HepG2 (cell line): ENCODE measurements around the gene ADORA3. TPM values are rescaled to one million over a fixed set of nuclear protein-coding genes. Genes with fewer than 3 reads are reported as not detected.

Experiments used
- ATAC-seq: fragments of 200-7000 bp; cut with Tn5 transposase; 3 replicates; pipeline ENCODE4 v1.9.1; 2020; ENCODE audit warnings: mild to moderate bottlenecking, moderate library complexity
- BruUV-seq: library from RNA; stranded (reverse); fragments of 400-500 nt; replicated peaks from 2 replicates; lab custom pipeline; 2021; lab: Mats Ljungman, UMichigan
- CTCF ChIA-PET: fragments of 300-600 bp; formaldehyde crosslinking; extraction: SDS; loops from one replicate; lab custom pipeline; 2021; ENCODE audit warnings: low total read pairs, inconsistent platforms, low intra/inter-chr PET ratio; lab: Yijun Ruan, JAX
- POLR2A ChIA-PET: fragments of 350-600 bp; sonication (Branson Sonifier 250); formaldehyde crosslinking; loops from one replicate; lab custom pipeline; 2020; ENCODE audit warnings: antibody characterized with exemption, inconsistent platforms; lab: Yijun Ruan, JAX
- DNase-seq: peaks from one replicate; pipeline ENCODE4 v3.0.0-alpha.2; 2015; ENCODE audit warnings: low spot score
- FAIRE-seq: peaks from 3 replicates; lab custom pipeline; 2011; peaks lifted over from hg19 to GRCh38; lab: Jason Lieb, UNC
- H2AFZ ChIP-seq: one replicate; pipeline ENCODE4 v1.6.1; 2011; ENCODE audit warnings: low read length, inconsistent platforms
- H3K27ac ChIP-seq: fragments of 300-600 bp; 3 replicates; pipeline ENCODE4 v1.8.0; 2011; ENCODE audit warnings: mixed run types, mild to moderate bottlenecking, mixed read lengths, low read length, inconsistent platforms; ENCODE audit not compliant: insufficient read depth; ENCODE audit errors: extremely low read length
- H3K27me3 ChIP-seq, 2 experiments: fragments of 200-600 bp in 1 of 2; 2 replicates in 1 of 2; 3 replicates in 1 of 2; pipeline versions ENCODE4 v1.6.0 to v1.8.0; 2011; ENCODE audit warnings: low read length in 2 of 2, mild to moderate bottlenecking in 2 of 2, moderate library complexity in 2 of 2, inconsistent platforms in 1 of 2; ENCODE audit not compliant: insufficient read depth in 2 of 2, control insufficient read depth in 1 of 2
- H3K36me3 ChIP-seq, 2 experiments: fragments of 200-600 bp in 1 of 2; replicated peaks in 1 of 2; 2 replicates in 1 of 2; 3 replicates in 1 of 2; pipeline versions ENCODE4 v1.5.1 to v1.8.0; 2011; ENCODE audit warnings: low read length in 2 of 2, inconsistent platforms in 1 of 2; ENCODE audit not compliant: insufficient read depth in 2 of 2, control insufficient read depth in 1 of 2
- H3K4me1 ChIP-seq: 2 replicates; pipeline ENCODE4 v1.5.1; 2012; ENCODE audit warnings: low read length, inconsistent platforms; ENCODE audit not compliant: insufficient read depth
- H3K4me2 ChIP-seq: 2 replicates; pipeline ENCODE4 v1.6.0; 2011; ENCODE audit warnings: low read depth, low read length, inconsistent platforms
- H3K4me3 ChIP-seq, 3 experiments: fragments of 200-600 bp in 1 of 3; sonication (generic), shearing (Covaris generic) in 1 of 3; replicated peaks in 1 of 3; 2 replicates each; pipeline ENCODE4 v1.5.1; 2011 to 2016; ENCODE audit warnings: low read length in 3 of 3, inconsistent platforms in 2 of 3, low read depth in 2 of 3, mild to moderate bottlenecking in 2 of 3, control low read depth in 1 of 3, mixed read lengths in 1 of 3; ENCODE audit not compliant: insufficient read depth in 1 of 3
- H3K79me2 ChIP-seq: one replicate; pipeline ENCODE4 v1.6.1; 2011; ENCODE audit warnings: low read length, inconsistent platforms; ENCODE audit not compliant: insufficient read depth
- H3K9ac ChIP-seq: 2 replicates; pipeline ENCODE4 v1.6.0; 2011; ENCODE audit warnings: mild to moderate bottlenecking, low read depth, low read length, inconsistent platforms; ENCODE audit not compliant: insufficient read depth
- H3K9me3 ChIP-seq: 2 replicates; pipeline ENCODE4 v1.5.1; 2012; ENCODE audit warnings: mild to moderate bottlenecking, low read length
- H4K20me1 ChIP-seq: 2 replicates; pipeline ENCODE4 v1.6.0; 2011; ENCODE audit warnings: inconsistent platforms, mild to moderate bottlenecking, low read length, moderate library complexity; ENCODE audit not compliant: insufficient read depth
- CEBPB ChIP-seq: IDR thresholded peaks from 2 replicates; pipeline ENCODE4 v1.6.1; 2011; ENCODE audit warnings: low read depth, low read length, improper control_type of control experiment, borderline replicate concordance
- CEBPG ChIP-seq: IDR thresholded peaks from 2 replicates; pipeline ENCODE4 v1.6.1; 2016
- ELF1 ChIP-seq: sonication (generic); formaldehyde crosslinking; IDR thresholded peaks from 2 replicates; pipeline ENCODE4 v1.4.0; 2020; ENCODE audit warnings: missing genetic modification reagents
- ELF3 ChIP-seq: IDR thresholded peaks from 2 replicates; pipeline ENCODE4 v1.6.1; 2016; ENCODE audit warnings: missing genetic modification reagents, missing compliant biosample characterization
- ETV5 ChIP-seq: IDR thresholded peaks from 2 replicates; pipeline ENCODE4 v1.6.1; 2018; ENCODE audit warnings: missing biosample characterization, missing genetic modification reagents, inconsistent platforms, borderline replicate concordance
- FOXO1 ChIP-seq: sonication (generic); formaldehyde crosslinking; IDR thresholded peaks from 2 replicates; pipeline ENCODE4 v1.4.0; 2020; ENCODE audit warnings: missing genetic modification reagents
- HNRNPH1 ChIP-seq: fragments of 200-400 bp; formaldehyde crosslinking; optimal IDR thresholded peaks from 2 replicates; pipeline ENCODE3; 2017; ENCODE audit warnings: mild to moderate bottlenecking, low read depth, low read length
- KDM1A ChIP-seq: IDR thresholded peaks from 2 replicates; pipeline ENCODE4 v1.6.1; 2016; ENCODE audit warnings: missing compliant biosample characterization
- MAFK ChIP-seq, 2 experiments: IDR thresholded peaks in 1 of 2; conservative IDR thresholded peaks in 1 of 2; 2 replicates each; pipeline ENCODE4 v1.6.1; 2011; ENCODE audit warnings: improper control_type of control experiment in 2 of 2, low read length in 2 of 2
- SP140L ChIP-seq: sonication (generic); formaldehyde crosslinking; IDR thresholded peaks from 2 replicates; pipeline ENCODE4 v1.4.0; 2020; ENCODE audit warnings: missing genetic modification reagents, borderline replicate concordance
- TAF1 ChIP-seq: sonication (generic); formaldehyde crosslinking; IDR thresholded peaks from 2 replicates; pipeline ENCODE4 v1.4.0; 2020; ENCODE audit warnings: missing genetic modification reagents
- ZSCAN20 ChIP-seq: sonication (generic); formaldehyde crosslinking; IDR thresholded peaks from 2 replicates; pipeline ENCODE4 v1.4.0; 2020; ENCODE audit warnings: missing genetic modification reagents, mild to moderate bottlenecking, borderline replicate concordance
- WGBS: methylation state at CpG from one replicate; pipeline ENCODE4 v1.1.6; 2017; ENCODE audit warnings: low lambda C conversion rate; 5-methylcytosine and 5-hydroxymethylcytosine counted together
- in situ Hi-C: cut with HindIII; loops from 2 replicates; pipeline ENCODE4 v1.10.0; 2017; ENCODE audit warnings: low pct_unique_long_range_greater_than_20kb; ENCODE audit not compliant: extremely low pct_ligation_motif_present
- intact Hi-C: fragments of 100-400 bp; cut with micrococcal nuclease; formaldehyde crosslinking; loops from one replicate; pipeline ENCODE4 v1.10.0; 2022; ENCODE audit not compliant: unreplicated experiment
- polyA plus RNA-seq, 8 experiments: library from polyadenylated mRNA; depleted of rRNA in 3 of 8; stranded (reverse) in 7 of 8; unstranded in 1 of 8; fragments of >200 nt; fragmentation: Illumina TruSeq in 4 of 8; extraction: Trizol in 4 of 8; gene quantifications; 2 replicates each; pipeline versions ENCODE4 v1.2.1 to v1.2.3, GENCODE V29; 2011 to 2016; ENCODE audit warnings: low read depth in 4 of 8, missing spikeins in 1 of 8, mixed read lengths in 1 of 8; ENCODE audit not compliant: insufficient read depth in 1 of 8
- total RNA-seq, 5 experiments: library from RNA; depleted of rRNA; stranded (reverse); fragments of >200 nt; fragmentation: Illumina TruSeq; extraction: Trizol; gene quantifications; 2 replicates each; pipeline ENCODE4 v1.2.3, GENCODE V29; 2016; ENCODE audit warnings: low read depth in 1 of 5
- TF ChIP-seq, protein P1 (sequence below): sonication (generic); formaldehyde crosslinking; IDR thresholded peaks from 2 replicates; pipeline ENCODE4 v1.5.0; 2020; ENCODE audit warnings: missing genetic modification reagents, mild to moderate bottlenecking, borderline replicate concordance

Gene ADORA3
- total and polyA plus RNA-seq, 2 of the 13 experiments (the other 11 are each of a cell fraction or from before 2014, with no cell fraction given) = not detected

DNA sequence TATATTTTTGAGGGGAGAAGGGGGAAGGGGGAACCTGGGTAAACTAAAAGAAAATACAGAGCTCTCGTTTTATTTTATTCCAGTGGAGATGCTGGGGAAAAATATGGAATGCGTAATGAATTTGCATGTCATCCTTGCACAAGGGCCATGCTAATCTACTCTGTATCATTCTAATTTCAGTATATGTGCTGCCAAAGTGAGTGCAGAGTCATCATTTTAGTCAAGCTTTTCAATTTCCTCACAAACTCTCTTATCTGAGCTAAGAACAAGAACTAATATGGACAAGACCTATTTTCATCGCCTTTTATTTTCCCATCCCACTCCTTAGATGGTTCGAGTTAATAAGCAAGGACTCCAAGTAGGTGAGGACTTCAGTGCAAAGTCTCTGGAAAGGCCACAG lies 13.2 kb downstream of the ADORA3 start:
- CTCF ChIA-PET = no interaction called here
- in situ Hi-C loops = no loop called here
- no peak for FAIRE-seq

DNA sequence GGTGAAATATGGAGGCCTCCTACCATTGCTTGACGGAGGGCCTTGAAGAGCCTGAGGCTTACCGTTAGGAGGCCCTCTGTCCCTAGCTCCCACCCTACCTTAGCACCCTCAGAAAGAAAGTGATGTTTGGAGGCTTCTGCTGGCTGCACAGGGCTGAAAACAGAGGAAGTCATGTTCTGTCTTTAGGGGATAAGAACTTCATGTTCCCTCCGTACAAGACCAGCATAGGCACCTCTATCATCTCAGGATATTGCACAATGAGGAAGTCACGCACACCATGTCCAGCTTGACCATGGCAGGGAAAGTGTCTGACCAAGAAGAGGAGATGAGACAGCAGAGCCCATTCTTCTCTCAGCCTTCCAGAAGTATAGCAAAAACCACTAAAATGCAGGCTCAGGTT lies 13.8 kb downstream of the ADORA3 start:
- Histone ChIP-seq H3K9ac (no peak overlapping the region), H3K27me3 (peaks cover 5 to 39% of the 10 kb centered on the region in 2 experiments; a peak in 3 of 5 replicates), H3K79me2 (no peaks in the 10 kb centered on the region), H3K36me3 (no peaks in the 10 kb centered on the region), H3K4me1 (peaks cover 9% of the 10 kb centered on the region; the same call in 1 of the 2 replicates), H3K4me2 (peak overlapping the region; percentile 41; the same call in 1 of the 2 replicates), H4K20me1 (no peaks in the 10 kb centered on the region), H3K9me3 (no peaks in the 10 kb centered on the region), H3K4me3 (no peak overlapping the region; a peak in 1 of 6 replicates), H3K27ac (no peak overlapping the region), H2AFZ (no peak overlapping the region)
- ChIA-PET POLR2A (interaction anchor here (0.7 to 1.5 kb wide), 2 partner anchors 19 to 204 kb away, joined by 3 to 5 read pairs; no protein-coding TSS in a partner anchor), CTCF (no interaction called here)
- in situ Hi-C loops (no loop called here), intact Hi-C loops (loop anchor here (1.0 kb wide), 1 partner anchor 15 kb away; no protein-coding TSS in a partner anchor)
- peak; percentile 35; the same call in 2 of the 3 replicates for ATAC-seq
- DNase-seq = no peak
- no TSS peak for BruUV-seq
- no peak for FAIRE-seq
- TF ChIP-seq ELF3 (CRISPR knock-in tag) = 0 out of 2 replicates have a peak, but pooled peaks have one; percentile 29
- no peak for TF ChIP-seq HNRNPH1
- TF ChIP-seq ZSCAN20 = no peak
- TF ChIP-seq, protein P1, sequence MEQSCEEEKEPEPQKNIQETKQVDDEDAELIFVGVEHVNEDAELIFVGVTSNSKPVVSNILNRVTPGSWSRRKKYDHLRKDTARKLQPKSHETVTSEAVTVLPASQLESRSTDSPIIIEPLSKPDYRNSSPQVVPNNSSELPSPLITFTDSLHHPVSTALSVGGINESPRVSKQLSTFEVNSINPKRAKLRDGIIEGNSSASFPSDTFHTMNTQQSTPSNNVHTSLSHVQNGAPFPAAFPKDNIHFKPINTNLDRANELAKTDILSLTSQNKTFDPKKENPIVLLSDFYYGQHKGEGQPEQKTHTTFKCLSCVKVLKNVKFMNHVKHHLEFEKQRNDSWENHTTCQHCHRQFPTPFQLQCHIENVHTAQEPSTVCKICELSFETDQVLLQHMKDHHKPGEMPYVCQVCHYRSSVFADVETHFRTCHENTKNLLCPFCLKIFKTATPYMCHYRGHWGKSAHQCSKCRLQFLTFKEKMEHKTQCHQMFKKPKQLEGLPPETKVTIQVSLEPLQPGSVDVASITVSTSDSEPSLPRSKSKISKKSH (CRISPR knock-in tag) = no peak
- TF ChIP-seq ETV5 (CRISPR knock-in tag) = peak; percentile 24; the same call in 1 of the 2 replicates
- no peak for TF ChIP-seq FOXO1 (CRISPR knock-in tag)
- TF ChIP-seq CEBPB = peak; percentile 81
- TF ChIP-seq ELF1 (CRISPR knock-in tag) = 0 out of 2 replicates have a peak, but pooled peaks have one; percentile 12
- no peak for TF ChIP-seq SP140L (CRISPR knock-in tag)
- peak; percentile 73 for TF ChIP-seq CEBPG (CRISPR knock-in tag)
- WGBS = 28% methylated on average over 4 of the region's 4 CpGs

More for the DNA sequence above, 13.2 kb downstream of the ADORA3 start:
- no peaks in the 10 kb centered on the region for H4K20me1 ChIP-seq
- peaks cover 9% of the 10 kb centered on the region; the same call in 1 of the 2 replicates for H3K4me1 ChIP-seq
- 36% methylated on average over 4 of the region's 4 CpGs for whole genome bisulfite sequencing
- ATAC-seq (no peak), DNase-seq (no peak)
- no peak overlapping the region for H3K4me3 ChIP-seq
- no peak for TF ChIP-seq KDM1A
- TF ChIP-seq TAF1 (CRISPR knock-in tag) = no peak
- TF ChIP-seq MAFK (conservative IDR thresholded peaks at IDR 0.05 in 1 of 2, IDR thresholded peaks at IDR 0.05 in 1 of 2; ENCODE audit: low read length in 2 of 2) = peak in 1 of 2 experiments; percentile 16; a peak in 1 of 4 replicates
- no peak overlapping the region for H3K4me2 ChIP-seq
- H3K36me3 ChIP-seq = no peaks in the 10 kb centered on the region
- no peaks in the 10 kb centered on the region for H3K79me2 ChIP-seq
- no TSS peak for BruUV-seq
- POLR2A ChIA-PET = interaction anchor here (1.5 kb wide), 1 partner anchor 18 kb away, joined by 5 read pairs; no protein-coding TSS in a partner anchor
- no peak overlapping the region for H2AFZ ChIP-seq
- H3K27me3 ChIP-seq = peaks cover 5 to 38% of the 10 kb centered on the region in 2 experiments; a peak in 3 of 5 replicates
- H3K27ac ChIP-seq = no peak overlapping the region
- H3K9me3 ChIP-seq = no peaks in the 10 kb centered on the region
- intact Hi-C loops = no loop called here
- no peak overlapping the region for H3K9ac ChIP-seq
